Measurements from ENCODE around the gene LBX2. TPM values are rescaled to one million over a fixed set of nuclear protein-coding genes. Genes with fewer than 3 reads are reported as not detected.

Gene LBX2
- total and polyA plus RNA-seq, 2 of the 4 experiments (the other 2 are of a cell fraction) = 0.18 to 0.62 TPM

DNA sequence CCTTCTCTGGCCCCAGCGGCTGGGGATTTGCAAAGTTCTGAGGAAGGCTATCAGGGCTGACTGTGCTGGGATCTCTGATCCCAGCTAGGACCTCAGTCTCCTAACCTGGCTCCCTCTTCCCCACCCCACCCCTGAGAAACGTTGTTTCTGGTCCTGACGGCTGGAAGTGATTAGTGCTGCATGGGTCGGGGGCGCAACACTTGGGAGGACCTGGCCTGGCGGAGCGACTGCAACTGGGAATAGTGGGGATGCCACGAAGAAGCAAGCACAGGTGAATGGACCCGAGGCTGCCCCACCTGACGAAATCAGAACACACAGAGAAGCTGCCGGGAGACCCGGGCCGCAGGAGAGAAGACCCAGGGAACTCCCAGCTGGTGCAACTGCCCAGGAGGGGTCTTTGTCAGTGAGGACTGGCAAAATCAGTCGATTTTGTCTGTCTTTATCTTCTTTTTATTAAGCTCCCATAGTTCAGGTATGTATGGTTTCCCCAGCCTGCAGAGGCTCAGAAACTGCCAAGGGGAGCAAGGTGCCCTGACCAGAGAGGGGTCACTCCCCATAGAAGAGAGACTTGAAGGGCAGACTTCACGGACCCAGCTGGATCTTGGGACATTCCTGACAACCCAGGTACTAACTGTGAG is 656 bp upstream of the LBX2 start:
- H3K36me3 ChIP-seq (ENCODE audit: control insufficient read depth, insufficient read depth, low read length) = peaks cover 5% of the 10 kb centered on the region; the same call in 1 of the 2 replicates
- H4K91ac ChIP-seq (ENCODE audit: insufficient read depth, low read depth, low read length) = no peak overlapping the region
- H3K18ac ChIP-seq (ENCODE audit: low read depth, low read length) = no peak overlapping the region
- H3K9ac ChIP-seq (ENCODE audit: low read depth, low read length) = no peak overlapping the region
- dilution Hi-C loops (cut with HindIII; ENCODE audit: low sequenced_read_pairs, unreplicated experiment) (no loop called here), intact Hi-C loops (cut with micrococcal nuclease) (no loop called here), in situ Hi-C loops (cut with MboI; ENCODE audit: low sequenced_read_pairs) (loop anchor here (25.0 kb wide), 1 partner anchor 362 kb away; no protein-coding TSS in a partner anchor)
- H3K56ac ChIP-seq (ENCODE audit: extremely low read depth, insufficient read depth, low read length) = no peak overlapping the region
- peaks cover 14% of the 10 kb centered on the region for H3K4me1 ChIP-seq (ENCODE audit: control insufficient read depth, insufficient read depth, low read length)
- no peak overlapping the region for H4K5ac ChIP-seq (ENCODE audit: low read depth, low read length)
- H2BK120ac ChIP-seq (ENCODE audit: low read depth, low read length) = no peak overlapping the region
- DNase-seq = no peak
- H2AK5ac ChIP-seq (ENCODE audit: low read depth, low read length) = no peak overlapping the region
- ATAC-seq (ENCODE audit: low read depth) = no peak
- TF ChIP-seq MXI1 (IDR thresholded peaks at IDR 0.05; ENCODE audit: borderline replicate concordance, low read depth, low read length) (no peak), RCOR1 (IDR thresholded peaks at IDR 0.05; ENCODE audit: insufficient replicate concordance, low read length) (no peak), POLR2A (IDR thresholded peaks at IDR 0.05; ENCODE audit: low read depth, low read length) (no peak)
- peak overlapping the region; percentile 71 for H2AFZ ChIP-seq (replicated peaks; ENCODE audit: low read length, poor library complexity)
- no peak overlapping the region for H3K4me3 ChIP-seq (ENCODE audit: insufficient read depth, low read depth, low read length)
- ChIA-PET POLR2A (ENCODE audit: unreplicated experiment) (no interaction called here), CTCF (no interaction called here)
- H3K4me2 ChIP-seq (ENCODE audit: low read depth, low read length) = no peak overlapping the region; the same call in 1 of the 2 replicates
- H2BK5ac ChIP-seq (ENCODE audit: low read depth, low read length, poor library complexity, severe bottlenecking) = no peak overlapping the region
- H4K20me1 ChIP-seq (ENCODE audit: insufficient read depth, low read length) = no peaks in the 10 kb centered on the region
- H3K27me3 ChIP-seq (ENCODE audit: control insufficient read depth, insufficient read depth, low read length) = peaks cover 38% of the 10 kb centered on the region
- no peak overlapping the region for H4K8ac ChIP-seq (ENCODE audit: low read depth in 2 of 2, low read length in 2 of 2)
- peaks cover 0 to 20% of the 10 kb centered on the region in 2 experiments; a peak in 3 of 4 replicates for H3K79me1 ChIP-seq (ENCODE audit: low read depth in 1 of 2, low read length in 2 of 2)
- no peak overlapping the region for H3K27ac ChIP-seq (ENCODE audit: insufficient read depth, low read length)
- no peak overlapping the region for H2AK9ac ChIP-seq (replicated peaks; ENCODE audit: low read depth, low read length, poor library complexity)
- no peak overlapping the region for H2BK15ac ChIP-seq (ENCODE audit: low read depth, low read length)
- no peaks in the 10 kb centered on the region for H3K9me3 ChIP-seq (ENCODE audit: control insufficient read depth, insufficient read depth, low read length)
- H3K23ac ChIP-seq (ENCODE audit: low read depth, low read length) = no peak overlapping the region
- no peaks in the 10 kb centered on the region for H3K9me1 ChIP-seq (ENCODE audit: insufficient read depth, low read length)
- H2BK20ac ChIP-seq (ENCODE audit: low read depth, low read length) = no peak overlapping the region
- no TSS peak for BruUV-seq (replicated peaks)
- H3K4ac ChIP-seq (ENCODE audit: low read depth, low read length) = no peak overlapping the region
- WGBS, 2 experiments (ENCODE audit: extremely low coverage in 2 of 2, insufficient read length in 1 of 2) = 94% methylated on average over 3 of the region's 15 CpGs; no CpG with 5 or more reads in 1 of the 2 experiments
- H3K14ac ChIP-seq (replicated peaks; ENCODE audit: low read depth, low read length) = no peak overlapping the region
